ENCODE data around the gene CPEB1.
"Not testable (repeated sequence)": the region's sequence is repeated elsewhere in the genome, so short reads cannot be mapped to it uniquely, and the experiment has no call there.

Gene CPEB1

GRCh38 chr15:82533801-82534200, 113.4 kb downstream of the CPEB1 start:
- no peak overlapping the region for H3K4me3 ChIP-seq
- H3K27ac ChIP-seq, result no peak overlapping the region

GRCh38 chr15:82532991-82533481, 114.1 kb downstream of the CPEB1 start:
- no peak overlapping the region for H3K4me3 ChIP-seq
- H3K27ac ChIP-seq, result no peak overlapping the region

GRCh38 chr15:82532383-82532990, 114.7 kb downstream of the CPEB1 start:
- Histone ChIP-seq H3K4me3 (no peak overlapping the region), H3K27ac (no peak overlapping the region)

GRCh38 chr15:82531496-82532382, 115.4 kb downstream of the CPEB1 start:
- peak overlapping the region in 1 of 21 experiments; percentile 8 for H3K27ac ChIP-seq

GRCh38 chr15:82530606-82531379, 116.4 kb downstream of the CPEB1 start:
- peak overlapping the region in 2 of 7 experiments; percentile 1 to 15 for H3K4me3 ChIP-seq

More at GRCh38 chr15:82531496-82532382, 115.4 kb downstream of the CPEB1 start:
- H3K4me3 ChIP-seq, result no peak overlapping the region

GRCh38 chr15:82530006-82530405, 117.2 kb downstream of the CPEB1 start:
- Histone ChIP-seq H3K27ac (no peak overlapping the region), H3K4me3 (no peak overlapping the region)

More at GRCh38 chr15:82530606-82531379, 116.4 kb downstream of the CPEB1 start:
- no peak overlapping the region for H3K27ac ChIP-seq

- peak overlapping the region in 4 of 7 experiments; percentile 20 to 26 (median 24) for H3K4me3 ChIP-seq
- not testable (repeated sequence) for H3K27ac ChIP-seq
Observed at GRCh38 chr15:82513587-82513986, 133.6 kb downstream of the CPEB1 start.

GRCh38 chr15:82507693-82508092, 139.5 kb downstream of the CPEB1 start:
- H3K4me3 ChIP-seq, H3K27ac ChIP-seq: not testable (repeated sequence)

GRCh38 chr15:82507087-82507486, 140.1 kb downstream of the CPEB1 start:
- H3K4me3 ChIP-seq, H3K27ac ChIP-seq: not testable (repeated sequence)

- H3K27ac ChIP-seq, H3K4me3 ChIP-seq: not testable (repeated sequence)
Observed at GRCh38 chr15:82505842-82506241, 141.3 kb downstream of the CPEB1 start.

GRCh38 chr15:82504074-82504473, 143.1 kb downstream of the CPEB1 start:
- not testable (repeated sequence) for H3K27ac ChIP-seq, H3K4me3 ChIP-seq

- not testable (repeated sequence) for H3K4me3 ChIP-seq, H3K27ac ChIP-seq
Observed at GRCh38 chr15:82502700-82503339, 144.3 kb downstream of the CPEB1 start.

GRCh38 chr15:82500772-82501171, 146.4 kb downstream of the CPEB1 start:
- H3K27ac ChIP-seq, H3K4me3 ChIP-seq: not testable (repeated sequence)

GRCh38 chr15:82497978-82498377, 149.2 kb downstream of the CPEB1 start:
- H3K27ac ChIP-seq, H3K4me3 ChIP-seq: not testable (repeated sequence)

Measured in skin epidermis (tissue), 12 donors.